Measurements from ENCODE around the gene TMEM81. TPM values are rescaled to one million over a fixed set of nuclear protein-coding genes. Genes with fewer than 3 reads are reported as not detected.

The TMEM81 gene
- total RNA-seq, 1 donor from 2014 or later, result 3.5 TPM

- Histone ChIP-seq H3K27me3 (no peaks in the 10 kb centered on the region), H3K9me3 (no peaks in the 10 kb centered on the region), H3K4me3 (no peak overlapping the region), H3K27ac (no peak overlapping the region), H3K4me1 (no peaks in the 10 kb centered on the region), H3K36me3 (no peaks in the 10 kb centered on the region)
- DNase-seq (peak; percentile 79), ATAC-seq (peak; percentile 76)
- intact Hi-C loops (cut with DNase I), result loop anchor here (10.0 kb wide), 1 partner anchor 87 kb away; no protein-coding TSS in a partner anchor
- TF ChIP-seq CTCF (IDR thresholded peaks at IDR 0.05), result peak; percentile 78
Observed at GRCh38 chr1:205061665-205062069, 22.6 kb downstream of the TMEM81 start.

- Histone ChIP-seq H3K36me3 (no peaks in the 10 kb centered on the region), H3K4me1 (no peaks in the 10 kb centered on the region), H3K27ac (no peak overlapping the region), H3K27me3 (no peaks in the 10 kb centered on the region), H3K4me3 (no peak overlapping the region), H3K9me3 (no peaks in the 10 kb centered on the region)
- intact Hi-C loops (cut with DNase I), result loop anchor here (10.0 kb wide), 1 partner anchor 86 kb away; no protein-coding TSS in a partner anchor
- no peak for TF ChIP-seq CTCF (IDR thresholded peaks at IDR 0.05)
- no peak for ATAC-seq
- no peak for DNase-seq
Observed at GRCh38 chr1:205061227-205061626, 23.0 kb downstream of the TMEM81 start.

GRCh38 chr1:205060746-205061145 lies 23.5 kb downstream of the TMEM81 start:
- Histone ChIP-seq H3K36me3 (no peaks in the 10 kb centered on the region), H3K4me1 (no peaks in the 10 kb centered on the region), H3K9me3 (no peaks in the 10 kb centered on the region), H3K4me3 (no peak overlapping the region), H3K27me3 (no peaks in the 10 kb centered on the region), H3K27ac (no peak overlapping the region)
- intact Hi-C loops (cut with DNase I), result loop anchor here (10.0 kb wide), 1 partner anchor 86 kb away; no protein-coding TSS in a partner anchor
- no peak for DNase-seq
- no peak for TF ChIP-seq CTCF (IDR thresholded peaks at IDR 0.05)
- ATAC-seq, result no peak

- Histone ChIP-seq H3K27me3 (peaks cover 2% of the 10 kb centered on the region), H3K9me3 (no peaks in the 10 kb centered on the region), H3K4me3 (no peak overlapping the region), H3K36me3 (no peaks in the 10 kb centered on the region), H3K27ac (no peak overlapping the region), H3K4me1 (no peaks in the 10 kb centered on the region)
- no peak for TF ChIP-seq CTCF (IDR thresholded peaks at IDR 0.05)
- intact Hi-C loops (cut with DNase I), result loop anchor here (10.0 kb wide), 1 partner anchor 85 kb away; no protein-coding TSS in a partner anchor
- DNase-seq (no peak), ATAC-seq (no peak)
Observed at GRCh38 chr1:205059660-205060059, 24.6 kb downstream of the TMEM81 start.

- DNase-seq, result no peak
- no peak for TF ChIP-seq CTCF (IDR thresholded peaks at IDR 0.05)
- H3K9me3 ChIP-seq, result no peaks in the 10 kb centered on the region
- peaks cover 7% of the 10 kb centered on the region for H3K27me3 ChIP-seq
- no peaks in the 10 kb centered on the region for H3K4me1 ChIP-seq
- ATAC-seq, result no peak
- intact Hi-C loops (cut with DNase I), result no loop called here
- H3K4me3 ChIP-seq, result no peak overlapping the region
- no peaks in the 10 kb centered on the region for H3K36me3 ChIP-seq
- H3K27ac ChIP-seq, result no peak overlapping the region
Observed at GRCh38 chr1:205058853-205059252, 25.4 kb downstream of the TMEM81 start.

Measured in upper lobe of right lung (tissue), 1 donor.